ENCODE data around the gene FGFR4.

Gene FGFR4

DNA sequence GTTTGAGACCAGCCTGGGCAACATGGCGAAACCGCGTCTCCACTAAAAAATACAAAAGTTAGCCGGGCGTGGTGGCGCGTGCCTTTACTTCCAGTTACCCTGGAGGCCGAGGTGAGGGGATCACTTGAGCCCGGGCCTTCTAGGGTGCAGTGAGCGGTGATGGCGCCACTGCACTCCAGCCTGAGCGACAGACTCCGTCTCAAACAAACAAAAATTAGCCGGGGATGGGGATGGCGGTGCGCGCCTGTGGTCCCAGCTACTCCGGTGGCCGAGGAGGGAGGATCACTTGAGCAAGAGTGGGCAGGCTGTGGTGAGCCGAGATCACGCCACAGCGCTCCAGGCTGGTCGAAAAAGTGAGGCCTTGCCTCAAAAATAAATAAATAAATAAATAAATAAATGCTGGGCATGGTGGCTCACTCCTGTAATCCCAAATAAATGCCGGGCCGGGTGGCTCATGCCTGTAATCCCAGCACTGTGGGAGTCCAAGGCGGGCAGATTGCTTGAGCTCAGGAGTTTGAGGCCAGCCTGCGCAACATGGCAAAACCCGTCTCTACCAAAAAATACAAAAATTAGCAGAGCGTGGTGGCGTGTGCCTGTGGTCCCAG lies 30.8 kb downstream of the FGFR4 start:
- peak overlapping the region; percentile 75 for H2AFZ ChIP-seq (ENCODE audit: low read length, unreplicated experiment)
- peaks cover 8% of the 10 kb centered on the region for H3K4me1 ChIP-seq (ENCODE audit: control insufficient read depth, insufficient read depth, low read length, unreplicated experiment)
- H3K27me3 ChIP-seq (ENCODE audit: insufficient read depth, low read length) = no peaks in the 10 kb centered on the region
- H3K79me2 ChIP-seq (ENCODE audit: control insufficient read depth, insufficient read depth, low read length, unreplicated experiment) = no peaks in the 10 kb centered on the region
- no peak overlapping the region for H3K4me3 ChIP-seq (ENCODE audit: low read depth, low read length)
- no peak overlapping the region for H3K27ac ChIP-seq (ENCODE audit: low read depth, low read length)
- no peaks in the 10 kb centered on the region for H3K36me3 ChIP-seq (ENCODE audit: insufficient read depth, low read length)

DNA sequence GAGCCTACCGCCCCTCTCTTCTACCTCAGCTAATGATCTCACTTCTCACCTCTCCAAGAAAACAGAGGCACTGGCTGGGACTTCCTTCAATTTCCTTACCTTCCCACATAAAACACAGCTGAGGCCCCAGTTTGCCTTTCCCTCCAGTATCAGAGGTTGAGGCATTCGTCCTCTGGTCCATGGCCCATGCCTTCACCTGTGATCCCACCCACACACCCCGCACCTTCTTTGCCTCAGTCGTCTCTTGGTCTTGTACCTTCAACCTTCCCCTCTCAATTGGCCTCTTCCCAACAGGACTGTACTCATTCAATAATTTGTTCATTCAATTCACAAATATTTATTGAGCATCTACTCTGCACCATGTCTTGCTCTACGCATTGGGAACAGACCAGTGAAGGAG lies 35.9 kb downstream of the FGFR4 start:
- H3K4me3 ChIP-seq (ENCODE audit: low read depth, low read length) = no peak overlapping the region
- H3K27me3 ChIP-seq (ENCODE audit: insufficient read depth, low read length) = no peaks in the 10 kb centered on the region
- H3K27ac ChIP-seq (ENCODE audit: low read depth, low read length) = no peak overlapping the region
- no peak overlapping the region for H2AFZ ChIP-seq (ENCODE audit: low read length, unreplicated experiment)
- H3K36me3 ChIP-seq (ENCODE audit: insufficient read depth, low read length) = no peaks in the 10 kb centered on the region
- no peaks in the 10 kb centered on the region for H3K79me2 ChIP-seq (ENCODE audit: control insufficient read depth, insufficient read depth, low read length, unreplicated experiment)
- no peaks in the 10 kb centered on the region for H3K4me1 ChIP-seq (ENCODE audit: control insufficient read depth, insufficient read depth, low read length, unreplicated experiment)

DNA sequence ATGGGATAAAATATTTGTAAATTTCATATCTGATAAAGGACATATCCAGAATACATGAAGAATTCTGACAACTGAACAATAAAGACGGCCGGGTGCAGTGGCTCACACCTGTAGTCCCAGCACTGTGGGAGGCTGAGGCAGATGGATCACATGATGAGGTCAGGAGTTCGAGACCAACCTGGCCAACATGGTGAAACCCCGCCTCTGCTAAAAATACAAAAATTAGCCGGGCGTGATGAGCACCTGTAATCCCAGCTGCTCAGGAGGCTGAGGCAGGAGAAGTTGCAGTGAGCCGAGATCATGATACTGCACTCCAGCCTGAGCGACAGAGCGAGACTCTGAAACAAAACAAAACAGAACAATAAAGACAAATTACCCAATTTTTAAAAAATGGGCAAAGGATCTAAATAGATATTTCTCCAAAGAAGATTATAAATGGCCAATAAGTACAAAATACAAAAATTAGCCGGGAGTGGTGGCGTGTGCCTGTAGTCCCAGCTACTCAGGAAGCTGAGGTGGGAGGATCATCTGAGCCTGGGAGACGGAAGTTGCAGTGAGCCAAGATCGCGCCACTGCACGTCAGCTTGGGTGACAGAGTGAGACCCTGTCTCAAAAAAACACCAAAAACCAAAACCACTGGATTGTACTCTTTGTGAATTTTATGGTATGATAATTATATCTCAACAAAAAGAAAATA lies 37.2 kb downstream of the FGFR4 start:
- Histone ChIP-seq H2AFZ (ENCODE audit: low read length, unreplicated experiment) (no peak overlapping the region), H3K4me3 (ENCODE audit: low read depth, low read length) (no peak overlapping the region), H3K27ac (ENCODE audit: low read depth, low read length) (no peak overlapping the region), H3K27me3 (ENCODE audit: insufficient read depth, low read length) (no peaks in the 10 kb centered on the region), H3K79me2 (ENCODE audit: control insufficient read depth, insufficient read depth, low read length, unreplicated experiment) (no peaks in the 10 kb centered on the region), H3K36me3 (ENCODE audit: insufficient read depth, low read length) (no peaks in the 10 kb centered on the region), H3K4me1 (ENCODE audit: control insufficient read depth, insufficient read depth, low read length, unreplicated experiment) (peaks cover 3% of the 10 kb centered on the region)

DNA sequence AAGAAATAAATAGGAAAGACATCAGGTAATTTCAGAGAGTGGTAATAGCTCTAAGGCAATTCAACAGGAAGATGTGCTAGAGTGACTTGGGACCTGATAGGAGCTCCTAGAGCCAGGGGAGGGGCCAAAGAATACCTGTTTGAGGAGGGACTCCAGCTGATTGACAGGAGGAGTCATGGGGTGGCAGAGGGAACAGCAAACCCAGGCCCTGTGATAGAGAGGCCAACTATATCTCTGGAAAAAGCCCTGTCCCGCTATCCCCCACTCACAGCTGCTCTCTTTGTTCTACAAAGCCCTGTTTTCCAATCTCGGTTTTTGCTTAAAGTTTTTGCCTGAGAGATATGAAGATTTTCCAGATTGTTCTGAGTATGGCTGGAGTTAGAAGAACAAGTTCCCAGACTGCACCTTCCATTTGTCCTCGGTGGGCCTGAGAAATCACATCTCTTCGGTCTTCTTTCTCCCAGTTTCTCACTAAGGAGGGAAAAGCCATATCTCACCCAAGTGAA lies 37.8 kb downstream of the FGFR4 start:
- no peak overlapping the region for H2AFZ ChIP-seq (ENCODE audit: low read length, unreplicated experiment)
- H3K4me1 ChIP-seq (ENCODE audit: control insufficient read depth, insufficient read depth, low read length, unreplicated experiment) = peaks cover 3% of the 10 kb centered on the region
- H3K27ac ChIP-seq (ENCODE audit: low read depth, low read length) = no peak overlapping the region
- no peaks in the 10 kb centered on the region for H3K79me2 ChIP-seq (ENCODE audit: control insufficient read depth, insufficient read depth, low read length, unreplicated experiment)
- no peak overlapping the region for H3K4me3 ChIP-seq (ENCODE audit: low read depth, low read length)
- H3K27me3 ChIP-seq (ENCODE audit: insufficient read depth, low read length) = no peaks in the 10 kb centered on the region
- no peaks in the 10 kb centered on the region for H3K36me3 ChIP-seq (ENCODE audit: insufficient read depth, low read length)

DNA sequence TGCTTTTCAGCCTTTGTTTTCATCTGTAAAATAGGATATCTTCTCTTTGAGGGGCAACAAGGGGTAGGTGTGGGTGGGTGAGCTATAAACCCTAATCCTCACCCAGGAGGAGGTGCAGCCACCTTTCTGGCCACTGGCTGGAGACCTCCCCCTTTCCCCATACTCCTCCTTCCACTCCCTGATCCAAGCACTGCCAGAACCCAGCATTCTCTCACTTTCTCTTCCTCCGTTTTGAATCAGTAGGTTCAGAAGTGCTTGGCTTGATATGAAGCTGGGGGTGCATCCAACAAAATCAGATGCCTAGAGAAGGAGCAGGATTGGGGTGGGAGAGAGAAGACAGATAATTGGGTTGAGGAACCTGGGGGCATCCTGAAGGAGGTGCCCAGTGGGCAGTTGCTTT lies 40.1 kb downstream of the FGFR4 start:
- H3K4me1 ChIP-seq (ENCODE audit: control insufficient read depth, insufficient read depth, low read length, unreplicated experiment) = peaks cover 6% of the 10 kb centered on the region
- no peaks in the 10 kb centered on the region for H3K36me3 ChIP-seq (ENCODE audit: insufficient read depth, low read length)
- no peaks in the 10 kb centered on the region for H3K27me3 ChIP-seq (ENCODE audit: insufficient read depth, low read length)
- no peak overlapping the region for H3K4me3 ChIP-seq (ENCODE audit: low read depth, low read length)
- no peaks in the 10 kb centered on the region for H3K79me2 ChIP-seq (ENCODE audit: control insufficient read depth, insufficient read depth, low read length, unreplicated experiment)
- H2AFZ ChIP-seq (ENCODE audit: low read length, unreplicated experiment) = no peak overlapping the region
- no peak overlapping the region for H3K27ac ChIP-seq (ENCODE audit: low read depth, low read length)

DNA sequence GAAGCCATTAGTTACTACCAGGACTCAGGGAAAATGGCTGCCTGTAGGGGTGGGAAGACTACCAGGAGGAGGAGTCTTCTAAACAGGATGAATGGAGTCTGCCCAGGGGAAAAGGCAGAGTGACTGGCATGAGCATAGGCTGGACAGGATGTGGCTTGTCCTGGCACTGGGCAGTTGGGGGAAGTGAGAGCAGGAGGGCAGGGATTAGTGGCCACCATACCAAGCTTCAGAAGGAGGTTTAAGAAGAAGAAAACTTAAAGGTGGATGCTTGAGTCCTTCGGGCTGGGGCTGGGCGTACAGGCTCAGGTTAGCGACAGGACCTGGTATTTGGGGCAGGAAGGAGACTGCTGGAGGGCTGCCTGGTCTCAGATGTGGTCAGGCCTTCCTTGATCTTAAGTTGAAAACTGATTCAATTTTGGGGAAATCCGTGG lies 41.9 kb downstream of the FGFR4 start:
- H3K4me1 ChIP-seq (ENCODE audit: control insufficient read depth, insufficient read depth, low read length, unreplicated experiment) = peaks cover 6% of the 10 kb centered on the region
- no peaks in the 10 kb centered on the region for H3K79me2 ChIP-seq (ENCODE audit: control insufficient read depth, insufficient read depth, low read length, unreplicated experiment)
- no peak overlapping the region for H3K4me3 ChIP-seq (ENCODE audit: low read depth, low read length)
- no peaks in the 10 kb centered on the region for H3K36me3 ChIP-seq (ENCODE audit: insufficient read depth, low read length)
- H3K27me3 ChIP-seq (ENCODE audit: insufficient read depth, low read length) = no peaks in the 10 kb centered on the region
- H3K27ac ChIP-seq (ENCODE audit: low read depth, low read length) = no peak overlapping the region
- H2AFZ ChIP-seq (ENCODE audit: low read length, unreplicated experiment) = peak overlapping the region; percentile 64

DNA sequence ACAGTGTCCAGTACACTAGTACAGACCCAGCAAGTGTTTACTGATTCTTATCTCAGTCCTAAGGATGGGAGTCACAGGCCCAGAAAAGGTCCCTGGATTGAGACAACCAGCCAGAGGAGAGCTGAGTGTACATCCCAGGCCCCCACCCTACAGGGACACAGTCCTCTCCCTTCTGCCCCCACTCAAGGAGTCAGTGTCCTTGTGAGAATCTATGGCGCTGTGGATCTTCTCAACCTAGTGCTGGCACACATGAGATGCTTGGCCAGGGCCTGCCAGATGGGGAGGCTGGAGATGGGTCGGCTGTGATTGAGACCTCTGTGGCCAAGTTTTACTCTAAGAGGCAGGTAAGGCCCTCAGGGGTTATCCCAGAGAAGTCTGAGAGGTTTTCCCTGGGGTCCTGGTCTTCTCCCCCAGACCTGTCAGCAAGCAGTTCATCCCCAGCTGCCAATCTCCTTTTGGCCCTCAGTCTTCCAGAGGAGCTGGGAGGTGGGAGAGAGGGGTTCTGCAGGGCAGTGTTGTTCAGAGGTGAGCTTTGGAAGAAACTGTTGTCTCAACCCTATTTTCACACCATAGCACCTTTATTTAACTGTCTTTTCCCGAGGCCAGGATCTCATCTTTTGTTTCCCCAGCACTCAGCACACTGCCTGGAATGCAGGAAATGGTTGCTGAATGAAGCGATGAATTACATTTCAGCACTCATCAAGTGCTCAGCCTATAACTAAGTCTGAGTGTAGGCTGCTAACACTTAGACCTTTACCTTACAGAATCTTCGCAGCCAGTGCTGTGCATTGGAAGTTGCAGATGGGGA lies 43.7 kb downstream of the FGFR4 start:
- no peak overlapping the region for H3K4me3 ChIP-seq (ENCODE audit: low read depth, low read length)
- H2AFZ ChIP-seq (ENCODE audit: low read length, unreplicated experiment) = no peak overlapping the region
- H3K4me1 ChIP-seq (ENCODE audit: control insufficient read depth, insufficient read depth, low read length, unreplicated experiment) = peaks cover 11% of the 10 kb centered on the region
- no peak overlapping the region for H3K27ac ChIP-seq (ENCODE audit: low read depth, low read length)
- no peaks in the 10 kb centered on the region for H3K27me3 ChIP-seq (ENCODE audit: insufficient read depth, low read length)
- peaks cover 10% of the 10 kb centered on the region for H3K79me2 ChIP-seq (ENCODE audit: control insufficient read depth, insufficient read depth, low read length, unreplicated experiment)
- H3K36me3 ChIP-seq (ENCODE audit: insufficient read depth, low read length) = peaks cover 5% of the 10 kb centered on the region; the same call in 1 of the 2 replicates

DNA sequence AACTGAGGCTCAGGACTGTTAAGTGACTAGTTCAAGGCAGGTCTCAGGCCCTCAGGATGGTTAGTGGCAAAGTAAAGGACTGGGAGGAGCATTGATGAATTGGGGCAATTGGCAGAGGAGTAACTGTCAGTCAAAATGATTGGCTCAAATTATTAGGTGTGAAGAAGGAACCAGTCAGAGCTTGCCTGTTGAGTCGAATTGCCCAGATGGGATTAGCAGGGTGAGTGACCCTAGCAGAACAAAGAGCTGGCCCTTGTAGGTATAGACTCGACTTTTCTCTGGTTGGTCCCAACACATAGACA lies 44.3 kb downstream of the FGFR4 start:
- Histone ChIP-seq H2AFZ (ENCODE audit: low read length, unreplicated experiment) (no peak overlapping the region), H3K4me1 (ENCODE audit: control insufficient read depth, insufficient read depth, low read length, unreplicated experiment) (peaks cover 17% of the 10 kb centered on the region), H3K27me3 (ENCODE audit: insufficient read depth, low read length) (no peaks in the 10 kb centered on the region), H3K36me3 (ENCODE audit: insufficient read depth, low read length) (peaks cover 8% of the 10 kb centered on the region; the same call in 1 of the 2 replicates), H3K4me3 (ENCODE audit: low read depth, low read length) (no peak overlapping the region), H3K79me2 (ENCODE audit: control insufficient read depth, insufficient read depth, low read length, unreplicated experiment) (peaks cover 14% of the 10 kb centered on the region), H3K27ac (ENCODE audit: low read depth, low read length) (no peak overlapping the region)

DNA sequence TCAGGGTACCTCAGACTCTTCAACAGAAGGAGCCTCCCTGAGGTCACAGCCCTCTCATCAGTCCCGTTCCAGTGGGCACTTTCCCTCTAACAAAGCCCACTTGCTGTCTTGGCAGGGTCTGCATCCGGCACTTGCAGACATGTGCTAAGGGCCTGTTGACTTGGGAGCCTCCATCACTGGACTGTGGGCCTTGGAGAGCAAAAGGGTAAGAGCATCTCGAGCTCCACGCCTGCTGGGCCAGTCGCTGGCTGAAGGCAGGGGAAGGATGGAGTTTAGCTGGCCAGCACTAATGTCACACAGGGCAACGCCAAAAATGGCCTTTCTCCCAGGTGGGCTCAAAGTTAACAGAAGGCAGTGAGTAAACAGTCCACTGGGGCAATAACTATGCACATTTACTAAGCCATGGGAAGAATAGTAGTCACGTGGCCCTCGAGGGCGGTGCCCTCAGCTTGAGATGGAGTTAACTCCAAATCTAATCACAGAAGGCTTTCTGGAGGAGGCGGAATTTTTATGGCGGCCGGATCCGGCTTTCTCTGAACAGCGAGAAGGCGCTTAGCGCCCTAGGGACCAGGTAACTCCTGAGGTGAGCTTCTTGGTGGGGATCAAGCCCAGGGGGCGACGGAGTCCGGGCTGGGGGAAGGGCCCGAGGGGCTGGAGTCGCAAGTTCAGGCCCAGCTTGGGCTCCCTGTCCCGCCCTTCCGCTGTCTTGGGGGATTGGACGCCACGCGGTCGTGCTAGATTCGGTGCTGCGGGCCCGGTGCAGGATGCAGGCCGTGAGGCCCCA lies 44.8 kb downstream of the FGFR4 start:
- Histone ChIP-seq H3K79me2 (ENCODE audit: control insufficient read depth, insufficient read depth, low read length, unreplicated experiment) (peaks cover 20% of the 10 kb centered on the region), H3K27ac (ENCODE audit: low read depth, low read length) (no peak overlapping the region), H2AFZ (ENCODE audit: low read length, unreplicated experiment) (no peak overlapping the region), H3K27me3 (ENCODE audit: insufficient read depth, low read length) (no peaks in the 10 kb centered on the region), H3K4me3 (ENCODE audit: low read depth, low read length) (no peak overlapping the region), H3K36me3 (ENCODE audit: insufficient read depth, low read length) (peaks cover 13% of the 10 kb centered on the region; the same call in 1 of the 2 replicates), H3K4me1 (ENCODE audit: control insufficient read depth, insufficient read depth, low read length, unreplicated experiment) (peaks cover 22% of the 10 kb centered on the region)
